Neuronal stem cell (in vitro differentiated cells): ENCODE results near the gene PLVAP.
A peak's percentile ranks its signal among the peaks of the same experiment; 100 is the strongest.

ENCODE experiments used
- DNase-seq: peaks from one replicate; pipeline ENCODE4 v3.0.0-alpha.2; 2013; ENCODE audit warnings: low spot score
- H2AFZ ChIP-seq: one replicate; pipeline ENCODE4 v1.6.1; 2013; ENCODE audit warnings: mild to moderate bottlenecking, low read length, inconsistent platforms
- H2AK5ac ChIP-seq: 2 replicates; pipeline ENCODE4 v1.6.1; 2013; ENCODE audit warnings: low read depth, mild to moderate bottlenecking, inconsistent platforms, low read length, moderate library complexity, mixed read lengths
- H2BK120ac ChIP-seq: 2 replicates; pipeline ENCODE4 v1.6.1; 2013; ENCODE audit warnings: low read depth, mild to moderate bottlenecking, inconsistent platforms, low read length, moderate library complexity, mixed read lengths
- H2BK12ac ChIP-seq: one replicate; pipeline ENCODE4 v1.6.1; 2013; ENCODE audit warnings: low read length, inconsistent platforms
- H2BK15ac ChIP-seq: 2 replicates; pipeline ENCODE4 v1.6.1; 2013; ENCODE audit warnings: mild to moderate bottlenecking, low read length, inconsistent platforms, mixed read lengths
- H2BK5ac ChIP-seq: one replicate; pipeline ENCODE4 v1.6.1; 2013; ENCODE audit warnings: inconsistent platforms, mild to moderate bottlenecking, low read length, moderate library complexity
- H3K14ac ChIP-seq: one replicate; pipeline ENCODE4 v1.6.1; 2013; ENCODE audit warnings: low read length, inconsistent platforms
- H3K18ac ChIP-seq: 2 replicates; pipeline ENCODE4 v1.6.1; 2013; ENCODE audit warnings: low read length, inconsistent platforms
- H3K23ac ChIP-seq: 2 replicates; pipeline ENCODE4 v1.6.1; 2013; ENCODE audit warnings: low read depth, mild to moderate bottlenecking, mixed read lengths, low read length, inconsistent platforms; ENCODE audit not compliant: poor library complexity
- H3K27ac ChIP-seq: replicated peaks from 3 replicates; pipeline ENCODE4 v1.5.1; 2013; ENCODE audit warnings: low read length, inconsistent platforms
- H3K27me3 ChIP-seq, 3 experiments: 2 replicates each; pipeline ENCODE4 v1.6.1; 2013; ENCODE audit warnings: low read length in 3 of 3, mild to moderate bottlenecking in 2 of 3, inconsistent platforms in 1 of 3, low read depth in 1 of 3, mixed read lengths in 1 of 3, moderate library complexity in 1 of 3; ENCODE audit not compliant: control insufficient read depth in 3 of 3, insufficient read depth in 3 of 3
- H3K36me3 ChIP-seq, 2 donors: replicated peaks in 1 of 2; 2 replicates each; pipeline ENCODE4 v1.6.1; 2013; ENCODE audit warnings: low read length in 2 of 2; ENCODE audit not compliant: control insufficient read depth in 2 of 2, insufficient read depth in 2 of 2
- H3K4ac ChIP-seq: 2 replicates; pipeline ENCODE4 v1.6.1; 2013; ENCODE audit warnings: inconsistent platforms, mild to moderate bottlenecking, low read length, moderate library complexity
- H3K4me1 ChIP-seq, 2 donors: 1 replicate in 1 of 2; 2 replicates in 1 of 2; pipeline ENCODE4 v1.6.1; 2013; ENCODE audit warnings: low read length in 2 of 2, low read depth in 1 of 2; ENCODE audit not compliant: control insufficient read depth in 2 of 2, insufficient read depth in 1 of 2
- H3K4me2 ChIP-seq: one replicate; pipeline ENCODE4 v1.6.1; 2013; ENCODE audit warnings: mild to moderate bottlenecking, low read length, inconsistent platforms; ENCODE audit not compliant: insufficient read depth, poor library complexity, severe bottlenecking
- H3K4me3 ChIP-seq, 2 donors: 2 replicates each; pipeline ENCODE4 v1.5.1; 2013; ENCODE audit warnings: low read length in 2 of 2, mild to moderate bottlenecking in 2 of 2, inconsistent platforms in 1 of 2, moderate library complexity in 1 of 2
- H3K79me1 ChIP-seq: one replicate; pipeline ENCODE4 v1.6.1; 2013; ENCODE audit warnings: low read depth, mild to moderate bottlenecking, inconsistent platforms, low read length, moderate library complexity
- H3K9ac ChIP-seq: one replicate; pipeline ENCODE4 v1.6.1; 2013; ENCODE audit warnings: mild to moderate bottlenecking, low read depth, low read length, inconsistent platforms; ENCODE audit not compliant: poor library complexity
- H3K9me3 ChIP-seq, 2 donors: replicated peaks in 1 of 2; 2 replicates each; pipeline versions ENCODE3 to v1.6.1; 2013; ENCODE audit warnings: low read length in 2 of 2, mild to moderate bottlenecking in 2 of 2, inconsistent platforms in 1 of 2, low read depth in 1 of 2, mixed read lengths in 1 of 2, moderate library complexity in 1 of 2; ENCODE audit not compliant: control insufficient read depth in 2 of 2, insufficient read depth in 1 of 2
- H4K8ac ChIP-seq: one replicate; pipeline ENCODE4 v1.6.1; 2013; ENCODE audit warnings: low read depth, mild to moderate bottlenecking, inconsistent platforms, low read length, moderate library complexity
- H4K91ac ChIP-seq: one replicate; pipeline ENCODE4 v1.6.1; 2013; ENCODE audit warnings: low read length, low read depth, mild to moderate bottlenecking, inconsistent platforms; ENCODE audit not compliant: poor library complexity
- WGBS, 2 donors: extraction: QIAGEN DNeasy Blood & Tissue Kit; methylation state at CpG; one replicate each; pipeline ENCODE4 v1.1.7; 2013; ENCODE audit warnings: missing lambda C conversion rate in 2 of 2, mixed read lengths in 1 of 2; ENCODE audit not compliant: insufficient read length in 2 of 2, insufficient replicate concordance in 1 of 2; ENCODE audit errors: extremely low coverage in 2 of 2; 5-methylcytosine and 5-hydroxymethylcytosine counted together

Gene PLVAP

GRCh38 chr19:17319473-17320238 lies 57.5 kb downstream of the PLVAP start:
- H3K27ac ChIP-seq, result no peak overlapping the region
- H4K91ac ChIP-seq, result no peak overlapping the region
- H3K4me2 ChIP-seq, result no peak overlapping the region
- no peak overlapping the region for H3K14ac ChIP-seq
- DNase-seq, result no peak
- H3K23ac ChIP-seq, result no peak overlapping the region
- H3K9me3 ChIP-seq, result peaks cover 0 to 2% of the 10 kb centered on the region in 2 donors
- H3K4ac ChIP-seq, result no peak overlapping the region
- H3K9ac ChIP-seq, result no peak overlapping the region
- H2AFZ ChIP-seq, result no peak overlapping the region
- H2AK5ac ChIP-seq, result no peak overlapping the region
- WGBS, 2 donors, result no CpG with 5 or more reads among the region's 40 CpGs
- H3K79me1 ChIP-seq, result peaks cover 15% of the 10 kb centered on the region
- H2BK5ac ChIP-seq, result no peak overlapping the region
- no peak overlapping the region for H2BK120ac ChIP-seq
- no peak overlapping the region for H2BK12ac ChIP-seq
- H3K27me3 ChIP-seq, result no peaks in the 10 kb centered on the region
- no peak overlapping the region for H2BK15ac ChIP-seq
- H3K18ac ChIP-seq, result no peak overlapping the region
- peaks cover 0 to 7% of the 10 kb centered on the region in 2 donors for H3K4me1 ChIP-seq
- peaks cover 28 to 64% of the 10 kb centered on the region in 2 donors for H3K36me3 ChIP-seq
- H3K4me3 ChIP-seq, result no peak overlapping the region
- no peak overlapping the region for H4K8ac ChIP-seq

- Histone ChIP-seq H2AK5ac (no peak overlapping the region), H3K4ac (no peak overlapping the region), H3K23ac (no peak overlapping the region), H3K4me2 (no peak overlapping the region), H3K9ac (no peak overlapping the region), H2BK5ac (no peak overlapping the region), H2AFZ (no peak overlapping the region), H3K27ac (no peak overlapping the region), H3K79me1 (peaks cover 12% of the 10 kb centered on the region), H3K9me3 (peaks cover 0 to 3% of the 10 kb centered on the region in 2 donors), H2BK12ac (no peak overlapping the region), H4K8ac (no peak overlapping the region), H3K18ac (no peak overlapping the region), H3K14ac (no peak overlapping the region), H3K4me1 (peaks cover 0 to 7% of the 10 kb centered on the region in 2 donors), H3K27me3 (no peaks in the 10 kb centered on the region), H4K91ac (no peak overlapping the region), H3K36me3 (peaks cover 31 to 65% of the 10 kb centered on the region in 2 donors), H2BK120ac (no peak overlapping the region), H3K4me3 (peak overlapping the region in 1 of 2 donors; percentile 46), H2BK15ac (no peak overlapping the region)
- no CpG with 5 or more reads among the region's 6 CpGs for WGBS, 2 donors
- no peak for DNase-seq
Measured at GRCh38 chr19:17318966-17319365, 58.2 kb downstream of the PLVAP start.

GRCh38 chr19:17314007-17314593 lies 63.0 kb downstream of the PLVAP start:
- no peak for DNase-seq
- Histone ChIP-seq H2AK5ac (no peak overlapping the region), H3K27ac (no peak overlapping the region), H3K4ac (no peak overlapping the region), H3K14ac (no peak overlapping the region), H3K79me1 (peaks cover 19% of the 10 kb centered on the region), H2AFZ (no peak overlapping the region), H3K4me3 (no peak overlapping the region), H3K9me3 (peaks cover 0 to 2% of the 10 kb centered on the region in 2 donors), H2BK12ac (no peak overlapping the region), H2BK5ac (no peak overlapping the region), H3K4me2 (no peak overlapping the region), H2BK15ac (no peak overlapping the region), H3K18ac (no peak overlapping the region), H2BK120ac (no peak overlapping the region), H3K9ac (no peak overlapping the region), H3K36me3 (peaks cover 29 to 55% of the 10 kb centered on the region in 2 donors), H3K27me3 (no peaks in the 10 kb centered on the region), H3K23ac (no peak overlapping the region), H3K4me1 (peaks cover 2 to 6% of the 10 kb centered on the region in 2 donors), H4K91ac (no peak overlapping the region), H4K8ac (no peak overlapping the region)
- WGBS, 2 donors, result no CpG with 5 or more reads among the region's 19 CpGs
